Measurements from ENCODE around the gene SERPINA1. TPM values are rescaled to one million over a fixed set of nuclear protein-coding genes. Genes with fewer than 3 reads are reported as not detected.
A peak's percentile ranks its signal among the peaks of the same experiment; 100 is the strongest.
"Not testable (repeated sequence)": the region's sequence is repeated elsewhere in the genome, so short reads cannot be mapped to it uniquely, and the experiment has no call there.

SERPINA1 gene
- total RNA-seq, 4 donors from 2014 or later: 102 to 1,757 (median 637) TPM

DNA sequence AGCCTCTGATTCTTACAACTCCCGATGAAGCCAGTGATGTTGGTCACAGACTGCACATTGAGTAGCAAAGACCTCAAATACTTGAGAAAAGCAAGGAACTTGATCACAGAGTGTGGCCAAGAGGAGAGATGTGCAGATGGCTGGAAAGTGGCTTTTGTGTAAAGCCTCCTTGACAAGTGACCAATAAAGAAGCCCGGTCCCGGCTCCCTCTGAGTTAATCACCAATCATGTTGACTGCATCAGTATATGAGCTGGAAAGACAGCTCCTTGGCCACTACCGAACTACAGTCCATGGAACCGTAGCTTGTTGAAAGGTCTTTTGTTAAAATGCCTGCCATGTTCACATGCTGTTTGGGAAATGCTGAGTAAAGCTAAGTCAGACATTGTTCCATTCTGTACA lies 41.6 kb downstream of the SERPINA1 start:
- no peak for DNase-seq
- H3K27ac ChIP-seq: no peak overlapping the region

GRCh38 chr14:94346065-94346786 lies 42.2 kb downstream of the SERPINA1 start:
- H3K9me3 ChIP-seq, H3K27ac ChIP-seq, DNase-seq, H3K36me3 ChIP-seq, H3K27me3 ChIP-seq, H3K4me3 ChIP-seq, H3K4me1 ChIP-seq: not testable (repeated sequence)

More for the DNA sequence above, 41.6 kb downstream of the SERPINA1 start:
- Histone ChIP-seq H3K4me1 (peaks cover 0 to 4% (median 0%) of the 10 kb centered on the region in 4 donors), H3K36me3 (no peaks in the 10 kb centered on the region), H3K4me3 (no peak overlapping the region), H3K27me3 (no peaks in the 10 kb centered on the region), H3K9me3 (no peaks in the 10 kb centered on the region)
- TF ChIP-seq CTCF (IDR thresholded peaks at IDR 0.05): no peak
- TF ChIP-seq POLR2A (IDR thresholded peaks at IDR 0.05): no peak

DNA sequence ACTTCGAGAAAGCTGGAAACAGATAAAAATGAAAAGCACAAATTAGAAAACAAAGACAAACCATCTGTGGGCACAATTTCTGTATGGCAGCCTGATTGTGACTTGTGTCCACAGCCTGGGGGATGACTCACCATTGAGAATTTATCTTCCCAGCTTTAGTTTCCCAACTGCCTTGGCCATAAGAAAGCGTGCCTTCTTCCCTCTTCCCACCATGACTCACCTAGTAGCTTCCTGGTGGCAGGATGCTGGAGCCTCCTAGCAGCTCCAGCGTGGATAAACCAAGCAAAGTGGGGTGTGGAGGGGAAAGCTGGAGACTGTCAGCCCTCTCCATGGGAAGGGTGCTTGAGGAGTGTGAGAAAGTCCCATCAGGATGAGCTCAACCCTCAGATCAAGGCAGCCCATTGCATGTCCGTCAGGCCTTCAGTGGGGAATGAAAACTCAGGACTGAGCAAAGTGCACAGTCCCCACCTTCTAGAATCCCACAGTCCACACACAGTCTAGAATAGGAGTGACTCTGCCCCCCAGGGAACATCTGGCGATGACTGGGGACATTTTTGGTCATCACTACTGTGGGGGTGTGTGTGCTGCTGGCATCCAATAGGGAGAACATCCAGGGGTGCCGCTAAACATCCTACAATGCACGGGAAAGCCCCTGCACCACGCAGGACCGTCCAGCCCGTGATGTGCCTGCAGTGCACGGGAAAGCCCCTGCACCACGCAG lies 42.9 kb downstream of the SERPINA1 start:
- Histone ChIP-seq H3K27me3 (no peaks in the 10 kb centered on the region), H3K4me1 (peaks cover 0 to 4% (median 0%) of the 10 kb centered on the region in 4 donors), H3K36me3 (no peaks in the 10 kb centered on the region), H3K9me3 (no peaks in the 10 kb centered on the region), H3K4me3 (no peak overlapping the region), H3K27ac (no peak overlapping the region)
- no peak for DNase-seq
- TF ChIP-seq POLR2A (IDR thresholded peaks at IDR 0.05): no peak
- no peak for TF ChIP-seq CTCF (IDR thresholded peaks at IDR 0.05)

DNA sequence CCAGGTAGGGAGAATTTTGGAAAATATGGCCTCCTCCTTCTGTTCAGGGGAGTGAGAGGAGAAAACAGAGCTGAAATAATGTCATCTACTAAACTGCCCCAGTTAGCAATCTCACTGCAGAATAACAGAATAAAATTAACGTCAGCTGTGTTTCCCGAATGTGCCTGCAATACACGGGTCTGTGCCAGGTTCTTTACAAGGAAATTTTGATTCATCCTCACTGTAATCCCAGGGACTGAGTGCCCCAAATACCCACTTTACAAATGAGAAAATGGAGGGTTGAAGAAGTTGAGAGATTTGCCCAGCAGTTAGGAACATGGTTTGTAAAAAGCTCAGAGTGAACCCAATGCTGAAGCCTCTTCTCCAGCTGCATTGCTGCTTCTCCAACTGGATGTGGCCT lies 44.0 kb downstream of the SERPINA1 start:
- Histone ChIP-seq H3K27ac (no peak overlapping the region), H3K4me1 (peaks cover 0 to 4% (median 0%) of the 10 kb centered on the region in 4 donors), H3K9me3 (no peaks in the 10 kb centered on the region), H3K36me3 (no peaks in the 10 kb centered on the region), H3K27me3 (no peaks in the 10 kb centered on the region), H3K4me3 (no peak overlapping the region)
- no peak for DNase-seq
- no peak for TF ChIP-seq CTCF (IDR thresholded peaks at IDR 0.05)
- TF ChIP-seq POLR2A (IDR thresholded peaks at IDR 0.05): no peak

DNA sequence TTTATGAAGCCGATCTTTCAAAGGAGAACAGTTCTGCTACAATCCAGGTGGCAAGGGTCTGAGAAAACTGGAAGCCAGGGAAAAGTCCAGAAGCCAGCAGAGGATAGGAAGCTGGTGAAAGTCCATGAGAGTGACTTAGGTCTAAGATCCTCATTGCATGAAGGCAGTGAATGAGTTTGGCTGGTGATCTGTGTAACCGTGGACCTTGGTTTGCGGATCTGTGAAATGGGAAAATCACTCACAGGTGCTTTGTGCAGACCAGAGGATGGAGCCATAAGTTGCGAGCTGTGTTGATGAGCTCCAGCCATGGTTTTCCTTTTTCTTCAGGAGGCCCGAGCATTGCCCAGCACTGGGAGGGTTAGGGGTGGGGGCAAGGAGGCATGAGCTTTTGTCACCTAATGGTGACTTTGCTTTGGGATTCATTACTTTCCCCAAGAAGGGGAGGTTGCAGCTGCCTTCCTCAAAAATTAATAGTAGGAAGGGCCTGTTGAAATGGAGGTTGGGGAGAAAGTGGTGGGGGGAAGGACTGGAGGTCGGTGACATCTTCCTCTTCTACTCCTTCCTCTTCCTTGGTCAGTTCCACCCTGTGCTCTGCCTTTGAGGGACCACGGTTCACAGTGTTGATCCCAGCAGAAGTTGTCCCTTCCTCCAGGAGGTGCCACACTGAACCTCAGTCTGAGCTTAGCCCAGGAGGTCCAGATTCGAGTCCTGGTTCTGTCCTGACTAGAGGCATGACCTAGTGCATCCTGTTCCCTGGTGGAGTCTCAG lies 45.0 kb downstream of the SERPINA1 start:
- no peaks in the 10 kb centered on the region for H3K36me3 ChIP-seq
- no peaks in the 10 kb centered on the region for H3K9me3 ChIP-seq
- peaks cover 0 to 4% (median 0%) of the 10 kb centered on the region in 4 donors for H3K4me1 ChIP-seq
- peak overlapping the region in 1 of 4 donors; percentile 86 for H3K27ac ChIP-seq
- no peaks in the 10 kb centered on the region for H3K27me3 ChIP-seq
- H3K4me3 ChIP-seq: no peak overlapping the region
- TF ChIP-seq POLR2A (IDR thresholded peaks at IDR 0.05) (no peak), CTCF (IDR thresholded peaks at IDR 0.05) (no peak)
- no peak for DNase-seq

All from Peyer's patch (tissue), 4 donors.